ENCODE results near the gene KIAA1614.
"Not testable (repeated sequence)": the region's sequence is repeated elsewhere in the genome, so short reads cannot be mapped to it uniquely, and the experiment has no call there.

KIAA1614 gene

GRCh38 chr1:180964056-180964455, 51.4 kb downstream of the KIAA1614 start:
- TF ChIP-seq ZNF274 (IDR thresholded peaks at IDR 0.05; ENCODE audit: low read depth, low read length) = no peak
- H3K4me3 ChIP-seq (ENCODE audit: low read length) = no peak overlapping the region

- TF ChIP-seq ZNF274 (IDR thresholded peaks at IDR 0.05; ENCODE audit: low read depth, low read length) = no peak
- no peak overlapping the region for H3K4me3 ChIP-seq (ENCODE audit: low read length)
Observed at GRCh38 chr1:180964595-180964994, 51.9 kb downstream of the KIAA1614 start.

GRCh38 chr1:180966312-180966711, 53.6 kb downstream of the KIAA1614 start:
- no peak overlapping the region for H3K4me3 ChIP-seq (ENCODE audit: low read length)
- no peak for TF ChIP-seq ZNF274 (IDR thresholded peaks at IDR 0.05; ENCODE audit: low read depth, low read length)

DNA sequence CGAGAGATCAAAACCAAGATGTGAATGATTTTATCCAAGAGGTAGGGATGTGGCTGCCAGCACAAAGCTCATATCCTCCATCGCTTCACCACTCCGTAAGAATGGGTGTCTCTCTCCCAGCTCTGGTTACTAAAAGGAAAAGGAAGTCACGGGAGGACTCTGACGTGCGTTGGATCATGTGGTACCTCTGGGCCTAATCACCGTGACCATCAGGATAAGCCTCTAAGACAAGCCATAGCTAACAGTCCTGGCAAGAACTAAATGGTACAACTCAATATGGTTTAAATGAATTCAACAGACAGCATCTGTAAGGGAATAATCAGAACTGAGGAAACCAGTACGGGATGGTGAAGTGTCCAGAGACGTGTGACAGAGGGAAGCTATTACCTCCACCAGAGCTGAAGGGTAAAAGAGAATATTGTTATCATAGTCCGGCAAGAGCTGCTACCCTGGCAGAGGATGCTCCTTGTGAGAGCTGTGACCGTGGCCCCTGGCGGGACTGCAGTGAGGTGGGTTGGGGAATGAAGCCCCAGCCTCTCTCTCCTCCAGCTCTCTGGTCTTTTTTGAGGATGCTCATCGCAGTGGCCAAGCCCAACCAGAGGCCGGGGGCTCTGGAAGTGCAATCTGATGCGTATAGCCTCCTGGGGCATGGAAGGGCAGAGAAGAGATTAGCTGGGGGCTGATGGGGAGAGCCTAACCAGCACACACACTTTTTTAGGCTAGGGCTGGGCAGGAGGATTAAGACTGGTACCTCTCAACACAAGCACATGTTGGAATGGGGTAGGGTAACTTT, 54.2 kb downstream of the KIAA1614 start:
- no peak overlapping the region for H3K4me3 ChIP-seq (ENCODE audit: low read length)
- no peak for TF ChIP-seq ZNF274 (IDR thresholded peaks at IDR 0.05; ENCODE audit: low read depth, low read length)

- no peak overlapping the region for H3K4me3 ChIP-seq (ENCODE audit: low read length)
- no peak for TF ChIP-seq ZNF274 (IDR thresholded peaks at IDR 0.05; ENCODE audit: low read depth, low read length)
Observed at GRCh38 chr1:180967558-180967957, 54.9 kb downstream of the KIAA1614 start.

GRCh38 chr1:180968834-180969233, 56.1 kb downstream of the KIAA1614 start:
- not testable (repeated sequence) for H3K4me3 ChIP-seq (ENCODE audit: low read length)

- H3K4me3 ChIP-seq (ENCODE audit: low read length) = no peak overlapping the region
- TF ChIP-seq ZNF274 (IDR thresholded peaks at IDR 0.05; ENCODE audit: low read depth, low read length) = no peak
Observed at GRCh38 chr1:180969434-180969833, 56.7 kb downstream of the KIAA1614 start.

DNA sequence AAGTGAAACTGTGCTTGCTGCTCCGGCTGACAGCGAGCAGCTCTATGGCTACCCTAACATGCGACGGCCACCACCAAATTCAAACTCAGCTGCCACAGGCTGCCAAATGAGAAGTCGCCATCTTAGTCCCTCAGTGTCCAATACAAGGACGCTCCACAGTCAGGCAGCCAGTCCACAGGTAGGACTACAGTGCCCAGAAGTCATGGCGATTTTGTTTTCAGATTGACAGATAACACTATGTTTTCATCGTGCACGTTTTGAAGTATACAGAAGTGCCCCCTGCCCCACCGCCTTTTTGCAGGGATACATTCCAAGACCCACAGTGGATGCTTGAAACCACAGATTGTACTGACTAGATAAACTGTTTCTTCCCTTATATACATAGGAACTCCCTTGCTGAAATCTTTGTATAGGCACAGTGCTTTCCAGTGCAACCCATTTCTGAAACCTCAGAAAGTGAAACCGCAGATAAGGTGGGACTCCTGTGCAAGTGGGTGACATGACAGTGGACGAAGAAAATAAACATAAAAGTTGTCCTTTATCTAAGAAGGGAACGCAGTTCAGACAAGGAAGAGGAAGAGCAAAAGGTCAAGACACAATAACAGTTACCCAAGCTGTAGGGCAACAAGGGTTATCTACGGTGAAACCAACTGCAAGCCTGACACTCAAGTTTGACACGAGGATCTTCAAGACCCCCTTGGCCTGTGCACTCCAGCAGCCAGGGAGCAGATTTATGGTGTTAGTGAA, 57.8 kb downstream of the KIAA1614 start:
- TF ChIP-seq ZNF274 (IDR thresholded peaks at IDR 0.05; ENCODE audit: low read depth, low read length) = no peak
- no peak overlapping the region for H3K4me3 ChIP-seq (ENCODE audit: low read length)

GRCh38 chr1:180971273-180971997, 58.7 kb downstream of the KIAA1614 start:
- no peak for TF ChIP-seq ZNF274 (IDR thresholded peaks at IDR 0.05; ENCODE audit: low read depth, low read length)
- no peak overlapping the region for H3K4me3 ChIP-seq (ENCODE audit: low read length)

- no peak overlapping the region for H3K4me3 ChIP-seq (ENCODE audit: low read length)
- no peak for TF ChIP-seq ZNF274 (IDR thresholded peaks at IDR 0.05; ENCODE audit: low read depth, low read length)
Observed at GRCh38 chr1:180973369-180973768, 60.7 kb downstream of the KIAA1614 start.

DNA sequence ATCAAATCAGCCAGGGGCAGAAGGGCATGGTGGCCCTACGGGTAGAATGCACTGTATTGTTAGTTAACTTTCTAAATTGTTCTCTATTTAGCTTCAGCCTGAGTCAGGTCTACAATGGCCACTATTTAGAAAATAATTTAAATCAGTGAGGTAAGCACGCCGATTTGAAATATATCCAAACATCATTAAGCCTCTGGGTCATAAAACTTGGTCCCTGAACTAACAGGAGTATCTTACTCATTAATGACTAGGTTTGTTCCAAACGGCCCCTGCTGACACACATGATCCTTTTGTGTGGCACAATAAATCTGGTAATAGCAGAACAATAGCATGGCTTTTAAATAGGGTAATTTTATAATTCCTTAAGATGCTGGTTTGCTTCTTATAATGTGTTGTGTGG, 61.5 kb downstream of the KIAA1614 start:
- TF ChIP-seq ZNF274 (IDR thresholded peaks at IDR 0.05; ENCODE audit: low read depth, low read length) = no peak
- no peak overlapping the region for H3K4me3 ChIP-seq (ENCODE audit: low read length)

DNA sequence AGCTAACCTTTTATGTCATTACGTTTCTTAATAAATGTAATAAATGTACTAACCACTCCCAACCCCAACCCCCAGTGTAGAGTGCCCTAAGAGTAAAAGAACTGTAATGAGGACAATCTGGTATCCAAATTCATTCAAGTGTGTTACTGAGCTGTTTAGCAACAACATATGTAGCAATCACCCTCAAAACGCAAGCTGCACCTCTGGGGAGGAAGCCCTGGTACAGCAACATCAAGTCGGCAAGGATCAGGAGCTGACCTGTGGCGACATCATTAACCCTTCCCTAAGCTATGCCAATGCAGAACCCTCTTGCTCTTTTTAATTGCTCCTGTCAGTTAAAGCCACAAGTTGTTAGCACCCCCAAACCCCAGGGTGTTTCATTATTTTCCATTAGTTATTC, 62.9 kb downstream of the KIAA1614 start:
- no peak for TF ChIP-seq ZNF274 (IDR thresholded peaks at IDR 0.05; ENCODE audit: low read depth, low read length)
- H3K4me3 ChIP-seq (ENCODE audit: low read length) = no peak overlapping the region

GRCh38 chr1:180976191-180976590, 63.5 kb downstream of the KIAA1614 start:
- no peak overlapping the region for H3K4me3 ChIP-seq (ENCODE audit: low read length)
- TF ChIP-seq ZNF274 (IDR thresholded peaks at IDR 0.05; ENCODE audit: low read depth, low read length) = no peak

DNA sequence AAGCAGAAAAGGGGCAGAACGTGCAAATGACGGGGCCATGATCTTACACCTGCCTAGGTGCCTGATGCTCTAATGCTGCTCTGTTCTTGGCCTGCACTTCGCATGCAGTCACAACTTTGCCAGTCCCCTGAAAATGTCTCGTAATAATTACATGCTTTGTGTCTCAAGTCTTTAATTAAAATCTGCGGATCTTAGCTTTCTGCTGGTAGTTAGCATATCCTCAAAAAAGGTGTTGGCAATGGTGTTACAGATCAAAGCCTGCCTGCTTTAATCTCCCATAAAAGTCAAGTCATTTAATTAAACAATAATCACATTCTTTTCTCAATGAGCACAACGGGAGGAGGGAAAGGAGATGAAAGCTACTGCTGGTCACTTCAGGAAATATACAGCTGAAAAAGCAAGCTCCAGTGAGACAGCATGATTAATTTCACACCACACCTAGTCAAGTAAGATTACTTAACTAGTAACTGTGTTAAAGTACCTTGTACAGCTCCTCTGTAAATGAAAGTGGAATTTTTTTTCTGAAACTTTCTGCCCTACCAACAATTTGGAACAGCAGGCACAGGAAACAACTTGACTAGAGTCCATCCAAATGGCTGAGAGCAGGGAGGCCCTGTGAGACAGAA, 64.1 kb downstream of the KIAA1614 start:
- H3K4me3 ChIP-seq (ENCODE audit: low read length) = no peak overlapping the region
- no peak for TF ChIP-seq ZNF274 (IDR thresholded peaks at IDR 0.05; ENCODE audit: low read depth, low read length)

All from GM08714 (cell line).